ENCODE results near the gene CYB561. TPM values are rescaled to one million over a fixed set of nuclear protein-coding genes. Genes with fewer than 3 reads are reported as not detected.

Gene CYB561
- total RNA-seq, 2 donors from 2014 or later, result 19.0 to 23.7 TPM

DNA sequence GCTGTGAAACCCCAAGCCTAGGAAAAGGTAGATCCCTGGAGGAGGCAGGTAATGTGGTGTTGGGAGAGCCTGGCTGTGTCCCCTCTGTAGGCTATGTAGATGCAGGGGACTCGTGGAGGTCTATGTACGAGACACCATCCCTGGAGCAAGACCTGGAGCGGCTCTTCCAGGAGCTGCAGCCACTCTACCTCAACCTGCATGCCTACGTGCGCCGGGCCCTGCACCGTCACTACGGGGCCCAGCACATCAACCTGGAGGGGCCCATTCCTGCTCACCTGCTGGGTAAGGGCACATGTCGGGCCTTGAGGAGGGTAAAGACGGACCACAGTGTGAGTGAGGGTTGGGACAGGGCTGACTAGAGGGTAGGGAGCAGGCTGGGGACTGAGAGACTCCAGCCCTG, 42.7 kb upstream of the CYB561 start:
- Histone ChIP-seq H3K27me3 (replicated peaks; ENCODE audit: insufficient read depth) (no peaks in the 10 kb centered on the region), H3K27ac (no peak overlapping the region), H3K9me3 (no peaks in the 10 kb centered on the region), H3K4me1 (ENCODE audit: control insufficient read depth in 1 of 2, low read depth in 2 of 2) (no peaks in the 10 kb centered on the region), H3K4me3 (no peak overlapping the region), H3K36me3 (no peaks in the 10 kb centered on the region)
- TF ChIP-seq, protein P1, sequence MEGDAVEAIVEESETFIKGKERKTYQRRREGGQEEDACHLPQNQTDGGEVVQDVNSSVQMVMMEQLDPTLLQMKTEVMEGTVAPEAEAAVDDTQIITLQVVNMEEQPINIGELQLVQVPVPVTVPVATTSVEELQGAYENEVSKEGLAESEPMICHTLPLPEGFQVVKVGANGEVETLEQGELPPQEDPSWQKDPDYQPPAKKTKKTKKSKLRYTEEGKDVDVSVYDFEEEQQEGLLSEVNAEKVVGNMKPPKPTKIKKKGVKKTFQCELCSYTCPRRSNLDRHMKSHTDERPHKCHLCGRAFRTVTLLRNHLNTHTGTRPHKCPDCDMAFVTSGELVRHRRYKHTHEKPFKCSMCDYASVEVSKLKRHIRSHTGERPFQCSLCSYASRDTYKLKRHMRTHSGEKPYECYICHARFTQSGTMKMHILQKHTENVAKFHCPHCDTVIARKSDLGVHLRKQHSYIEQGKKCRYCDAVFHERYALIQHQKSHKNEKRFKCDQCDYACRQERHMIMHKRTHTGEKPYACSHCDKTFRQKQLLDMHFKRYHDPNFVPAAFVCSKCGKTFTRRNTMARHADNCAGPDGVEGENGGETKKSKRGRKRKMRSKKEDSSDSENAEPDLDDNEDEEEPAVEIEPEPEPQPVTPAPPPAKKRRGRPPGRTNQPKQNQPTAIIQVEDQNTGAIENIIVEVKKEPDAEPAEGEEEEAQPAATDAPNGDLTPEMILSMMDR (IDR thresholded peaks at IDR 0.05), result no peak
- DNase-seq (ENCODE audit: low spot score) (no peak), ATAC-seq (ENCODE audit: insufficient number of reproducible peaks, low FRiP score, low read depth) (no peak)

DNA sequence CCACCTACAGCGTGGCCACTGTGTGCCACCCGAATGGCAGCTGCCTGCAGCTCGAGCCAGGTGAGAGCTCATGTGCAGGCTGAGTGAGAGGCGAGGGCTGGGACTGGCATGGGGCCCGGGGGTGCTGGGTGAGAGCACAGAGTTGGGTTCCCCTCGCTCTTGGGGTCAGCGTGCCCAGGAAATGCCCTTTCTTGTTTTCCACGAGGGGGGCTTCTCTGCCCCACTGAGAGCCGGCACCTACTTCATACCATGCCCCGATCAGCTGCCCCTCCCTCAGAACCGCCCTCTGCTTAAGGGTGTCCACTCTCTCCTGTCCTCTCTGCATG, 40.9 kb upstream of the CYB561 start:
- DNase-seq (ENCODE audit: low spot score) (no peak), ATAC-seq (ENCODE audit: insufficient number of reproducible peaks, low FRiP score, low read depth) (no peak)
- H3K9me3 ChIP-seq, result no peaks in the 10 kb centered on the region
- no peak overlapping the region for H3K4me3 ChIP-seq
- no peaks in the 10 kb centered on the region for H3K36me3 ChIP-seq
- no peak overlapping the region for H3K27ac ChIP-seq
- no peaks in the 10 kb centered on the region for H3K4me1 ChIP-seq (ENCODE audit: control insufficient read depth in 1 of 2, low read depth in 2 of 2)
- H3K27me3 ChIP-seq (replicated peaks; ENCODE audit: insufficient read depth), result no peaks in the 10 kb centered on the region
- TF ChIP-seq, protein P1 (IDR thresholded peaks at IDR 0.05), result no peak

DNA sequence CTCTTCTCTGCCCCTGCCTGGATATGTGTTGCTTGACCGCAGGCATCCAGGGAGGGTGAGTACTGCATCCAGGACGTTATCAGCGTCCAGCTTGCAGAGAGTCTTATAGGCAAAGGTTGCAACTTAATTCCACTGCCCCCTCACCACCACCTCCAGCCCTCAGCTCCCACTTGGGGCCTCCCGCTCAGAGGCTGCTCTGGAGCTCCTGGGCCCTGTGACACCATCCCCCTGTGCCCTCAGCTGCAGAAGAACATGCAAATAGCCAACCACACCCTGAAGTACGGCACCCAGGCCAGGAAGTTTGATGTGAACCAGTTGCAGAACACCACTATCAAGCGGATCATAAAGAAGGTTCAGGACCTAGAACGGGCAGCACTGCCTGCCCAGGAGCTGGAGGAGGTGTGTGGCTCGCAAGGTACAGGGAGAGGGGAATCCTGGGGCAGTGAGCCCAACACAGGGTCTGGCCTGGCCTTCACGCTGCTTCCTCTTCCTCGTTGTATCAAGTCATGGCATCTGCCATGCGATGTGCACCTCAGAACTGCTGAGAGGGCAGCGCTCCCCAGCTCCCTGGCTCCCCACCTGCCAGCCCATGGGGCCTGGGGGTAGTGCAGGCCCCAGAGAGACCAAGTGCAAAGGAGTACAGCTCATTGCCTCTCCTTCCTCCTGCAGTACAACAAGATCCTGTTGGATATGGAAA, 40.4 kb upstream of the CYB561 start:
- TF ChIP-seq, protein P1 (IDR thresholded peaks at IDR 0.05), result no peak
- H3K4me3 ChIP-seq, result no peak overlapping the region
- no peak for DNase-seq (ENCODE audit: low spot score)

DNA sequence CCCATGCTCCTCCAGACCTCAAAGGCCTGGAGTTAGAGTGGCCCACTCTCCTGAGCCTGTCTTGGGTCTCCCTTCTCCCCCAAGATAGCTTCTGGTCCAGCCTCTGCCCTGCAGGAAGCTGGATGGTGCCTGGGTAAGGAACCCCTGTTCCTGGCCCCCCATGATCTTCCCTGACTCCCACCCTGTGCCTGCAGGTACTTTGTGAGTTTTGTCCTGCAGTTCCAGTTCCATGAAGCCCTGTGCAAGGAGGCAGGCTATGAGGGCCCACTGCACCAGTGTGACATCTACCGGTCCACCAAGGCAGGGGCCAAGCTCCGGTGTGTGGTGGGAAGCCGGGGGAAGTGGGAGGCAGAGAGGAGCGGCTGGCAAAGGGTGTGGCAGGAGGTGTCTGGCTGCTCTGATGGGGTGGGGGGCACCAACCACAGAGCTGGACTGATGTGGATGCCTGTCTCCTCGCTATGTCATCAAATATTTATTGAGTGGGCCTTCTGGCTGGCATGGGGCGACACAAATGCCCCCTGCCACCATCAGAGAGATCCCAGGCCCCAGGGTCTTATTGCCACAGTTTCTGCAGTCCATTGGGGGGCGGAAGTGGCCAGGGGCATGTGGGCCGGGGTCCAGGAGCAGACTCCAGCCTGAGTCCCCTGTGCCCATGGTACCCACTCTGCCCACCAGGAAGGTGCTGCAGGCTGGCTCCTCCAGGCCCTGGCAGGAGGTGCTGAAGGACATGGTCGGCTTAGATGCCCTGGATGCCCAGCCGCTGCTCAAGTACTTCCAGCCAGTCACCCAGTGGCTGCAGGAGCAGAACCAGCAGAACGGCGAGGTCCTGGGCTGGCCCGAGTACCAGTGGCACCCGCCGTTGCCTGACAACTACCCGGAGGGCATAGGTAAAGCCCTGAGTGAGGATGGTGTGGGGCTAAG, 37.8 kb upstream of the CYB561 start:
- H3K36me3 ChIP-seq, result no peaks in the 10 kb centered on the region
- H3K4me3 ChIP-seq, result no peak overlapping the region
- TF ChIP-seq, protein P1 (IDR thresholded peaks at IDR 0.05), result no peak
- DNase-seq (ENCODE audit: low spot score), result no peak
- no peaks in the 10 kb centered on the region for H3K4me1 ChIP-seq (ENCODE audit: control insufficient read depth in 1 of 2, low read depth in 2 of 2)
- no peaks in the 10 kb centered on the region for H3K9me3 ChIP-seq
- H3K27me3 ChIP-seq (replicated peaks; ENCODE audit: insufficient read depth), result no peaks in the 10 kb centered on the region
- ATAC-seq (ENCODE audit: insufficient number of reproducible peaks, low FRiP score, low read depth), result no peak
- no peak overlapping the region for H3K27ac ChIP-seq

More for the DNA sequence above, 40.4 kb upstream of the CYB561 start:
- no peaks in the 10 kb centered on the region for H3K9me3 ChIP-seq
- H3K36me3 ChIP-seq, result no peaks in the 10 kb centered on the region
- H3K27me3 ChIP-seq (replicated peaks; ENCODE audit: insufficient read depth), result no peaks in the 10 kb centered on the region
- no peak overlapping the region for H3K27ac ChIP-seq
- H3K4me1 ChIP-seq (ENCODE audit: control insufficient read depth in 1 of 2, low read depth in 2 of 2), result no peaks in the 10 kb centered on the region
- ATAC-seq (ENCODE audit: insufficient number of reproducible peaks, low FRiP score, low read depth), result no peak

DNA sequence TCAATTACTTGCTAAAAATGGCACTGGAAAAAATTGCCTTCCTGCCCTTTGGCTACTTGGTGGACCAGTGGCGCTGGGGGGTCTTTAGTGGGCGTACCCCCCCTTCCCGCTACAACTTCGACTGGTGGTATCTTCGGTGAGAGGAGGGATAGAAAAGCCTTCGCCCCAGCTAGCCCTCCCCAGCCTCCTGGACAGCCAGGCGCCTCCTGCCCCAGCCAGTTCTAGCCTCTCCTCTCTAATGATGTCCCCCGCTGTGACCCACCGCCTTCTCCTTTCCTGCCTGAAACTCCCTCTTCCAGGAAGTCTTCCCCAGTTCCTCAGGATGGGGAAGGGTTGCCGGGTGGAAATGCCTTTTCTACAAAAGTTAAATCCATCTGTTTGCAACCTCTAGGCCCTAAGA, 36.9 kb upstream of the CYB561 start:
- Histone ChIP-seq H3K27ac (no peak overlapping the region), H3K27me3 (replicated peaks; ENCODE audit: insufficient read depth) (no peaks in the 10 kb centered on the region), H3K4me3 (no peak overlapping the region), H3K36me3 (no peaks in the 10 kb centered on the region), H3K9me3 (no peaks in the 10 kb centered on the region), H3K4me1 (ENCODE audit: control insufficient read depth in 1 of 2, low read depth in 2 of 2) (peaks cover 3 to 7% of the 10 kb centered on the region in 2 donors)
- TF ChIP-seq, protein P1 (IDR thresholded peaks at IDR 0.05), result no peak
- ATAC-seq (ENCODE audit: insufficient number of reproducible peaks, low FRiP score, low read depth) (no peak), DNase-seq (ENCODE audit: low spot score) (no peak)

Measured in thoracic aorta (tissue), 2 donors.